HEK293 (cell line): Measurements from ENCODE around the gene CALM3.

Experiments
- CTCF ChIA-PET: fragments of 350-600 bp; formaldehyde crosslinking; extraction: SDS; loops from one replicate; lab custom pipeline; 2021; ENCODE audit warnings: antibody characterized with exemption; lab: Yijun Ruan, JAX
- POLR2A ChIA-PET: fragments of 300-600 bp; formaldehyde crosslinking; extraction: SDS; loops from one replicate; lab custom pipeline; 2020; ENCODE audit warnings: antibody characterized with exemption, inconsistent platforms; lab: Yijun Ruan, JAX
- H3K27ac ChIP-seq: fragments of 200-500 bp; sonication (Bioruptor generic); 2 replicates; pipeline ENCODE4 v1.5.1; 2014; ENCODE audit warnings: low read depth, low read length, control low read depth, inconsistent platforms; ENCODE audit errors: extremely low read depth
- H3K36me3 ChIP-seq, 2 experiments: fragments of 200-500 bp in 1 of 2; sonication (Bioruptor generic) in 1 of 2; 1 replicate in 1 of 2; 2 replicates in 1 of 2; pipeline ENCODE4 v1.5.1; 2014 to 2017; ENCODE audit warnings: inconsistent platforms in 2 of 2, low read length in 2 of 2; ENCODE audit not compliant: control insufficient read depth in 2 of 2, insufficient read depth in 1 of 2
- H3K4me1 ChIP-seq: fragments of 200-500 bp; sonication (Bioruptor generic); 2 replicates; pipeline ENCODE4 v1.5.1; 2014; ENCODE audit warnings: mild to moderate bottlenecking, low read length, inconsistent platforms; ENCODE audit not compliant: control insufficient read depth, insufficient read depth
- H3K4me3 ChIP-seq: 2 replicates; pipeline ENCODE4 v1.5.1; 2011; ENCODE audit warnings: low read depth, mild to moderate bottlenecking, control low read depth, low read length, moderate library complexity
- H3K9me3 ChIP-seq: fragments of 200-500 bp; sonication (Bioruptor generic); 2 replicates; pipeline ENCODE4 v1.5.1; 2014; ENCODE audit warnings: low read depth, low read length, inconsistent platforms; ENCODE audit not compliant: control insufficient read depth, insufficient read depth
- ATF2 ChIP-seq: fragments of 450-650 bp; formaldehyde crosslinking; IDR thresholded peaks from 2 replicates; pipeline ENCODE4 v1.5.1; 2016; ENCODE audit warnings: missing biosample characterization, missing genetic modification characterization, low read depth
- EGR2 ChIP-seq: fragments of 450-650 bp; formaldehyde crosslinking; IDR thresholded peaks from 2 replicates; pipeline ENCODE4 v1.5.1; 2016; ENCODE audit warnings: low read depth, missing biosample characterization, missing genetic modification characterization
- GFI1B ChIP-seq: fragments of 450-650 bp; formaldehyde crosslinking; IDR thresholded peaks from 2 replicates; pipeline ENCODE4 v1.5.1; 2016; ENCODE audit warnings: missing biosample characterization, missing genetic modification characterization
- GLIS1 ChIP-seq: fragments of 450-650 bp; formaldehyde crosslinking; IDR thresholded peaks from 2 replicates; pipeline ENCODE4 v1.5.1; 2016; ENCODE audit warnings: missing biosample characterization, missing genetic modification characterization
- KLF1 ChIP-seq: fragments of 450-650 bp; formaldehyde crosslinking; IDR thresholded peaks from 2 replicates; pipeline ENCODE4 v1.5.1; 2016; ENCODE audit warnings: missing biosample characterization, missing genetic modification characterization
- KLF8 ChIP-seq: fragments of 450-650 bp; formaldehyde crosslinking; IDR thresholded peaks from 2 replicates; pipeline ENCODE4 v1.5.1; 2016; ENCODE audit warnings: missing biosample characterization, missing genetic modification characterization
- PRDM10 ChIP-seq: fragments of 450-650 bp; formaldehyde crosslinking; IDR thresholded peaks from 2 replicates; pipeline ENCODE4 v1.5.1; 2016; ENCODE audit warnings: missing biosample characterization, missing genetic modification characterization
- SALL2 ChIP-seq: fragments of 450-650 bp; formaldehyde crosslinking; IDR thresholded peaks from 2 replicates; pipeline ENCODE4 v1.5.0; 2017; ENCODE audit warnings: missing biosample characterization, mild to moderate bottlenecking, missing genetic modification characterization, borderline replicate concordance
- SCRT1 ChIP-seq: fragments of 450-650 bp; formaldehyde crosslinking; IDR thresholded peaks from 2 replicates; pipeline ENCODE4 v1.5.1; 2016; ENCODE audit warnings: missing biosample characterization, missing genetic modification characterization, borderline replicate concordance
- ZBTB20 ChIP-seq: fragments of 450-650 bp; formaldehyde crosslinking; IDR thresholded peaks from 2 replicates; pipeline ENCODE4 v1.5.1; 2016; ENCODE audit warnings: missing biosample characterization, missing genetic modification characterization
- ZFHX2 ChIP-seq: fragments of 450-650 bp; formaldehyde crosslinking; conservative IDR thresholded peaks from 2 replicates; pipeline ENCODE4 v1.5.1; 2016; ENCODE audit warnings: missing biosample characterization, missing genetic modification characterization
- ZFP3 ChIP-seq: fragments of 450-650 bp; formaldehyde crosslinking; IDR thresholded peaks from 2 replicates; pipeline ENCODE4 v1.5.1; 2016; ENCODE audit warnings: low read depth, missing biosample characterization, missing genetic modification characterization
- ZIC2 ChIP-seq: fragments of 450-650 bp; formaldehyde crosslinking; IDR thresholded peaks from 2 replicates; pipeline ENCODE4 v1.5.1; 2016; ENCODE audit warnings: missing biosample characterization, missing genetic modification characterization
- ZNF121 ChIP-seq: fragments of 450-650 bp; formaldehyde crosslinking; IDR thresholded peaks from 2 replicates; pipeline ENCODE4 v1.5.1; 2016; ENCODE audit warnings: missing biosample characterization, missing genetic modification characterization
- ZNF140 ChIP-seq: fragments of 450-650 bp; formaldehyde crosslinking; IDR thresholded peaks from 2 replicates; pipeline ENCODE4 v1.5.1; 2016; ENCODE audit warnings: missing biosample characterization, missing genetic modification characterization
- ZNF391 ChIP-seq: fragments of 450-650 bp; formaldehyde crosslinking; IDR thresholded peaks from 2 replicates; pipeline ENCODE4 v1.5.1; 2016; ENCODE audit warnings: low read depth, missing biosample characterization, missing genetic modification characterization, borderline replicate concordance
- ZNF394 ChIP-seq: fragments of 450-650 bp; formaldehyde crosslinking; IDR thresholded peaks from 2 replicates; pipeline ENCODE4 v1.5.1; 2016; ENCODE audit warnings: missing biosample characterization, missing genetic modification characterization, mild to moderate bottlenecking, moderate library complexity, borderline replicate concordance
- ZNF530 ChIP-seq: fragments of 450-650 bp; formaldehyde crosslinking; IDR thresholded peaks from 2 replicates; pipeline ENCODE4 v1.5.1; 2016; ENCODE audit warnings: low read depth, missing biosample characterization, missing genetic modification characterization
- ZNF548 ChIP-seq: fragments of 450-650 bp; formaldehyde crosslinking; IDR thresholded peaks from 2 replicates; pipeline ENCODE4 v1.5.1; 2016; ENCODE audit warnings: missing biosample characterization, missing genetic modification characterization
- ZNF623 ChIP-seq: fragments of 450-650 bp; formaldehyde crosslinking; IDR thresholded peaks from 2 replicates; pipeline ENCODE4 v1.5.1; 2016; ENCODE audit warnings: missing biosample characterization, missing genetic modification characterization
- ZNF747 ChIP-seq: fragments of 450-650 bp; formaldehyde crosslinking; IDR thresholded peaks from 2 replicates; pipeline ENCODE4 v1.5.1; 2016; ENCODE audit warnings: missing biosample characterization, missing genetic modification characterization
- ZNF830 ChIP-seq: fragments of 450-650 bp; IDR thresholded peaks from 2 replicates; pipeline ENCODE4 v1.5.0; 2018; ENCODE audit warnings: missing biosample characterization, missing genetic modification characterization, low read depth, mild to moderate bottlenecking, moderate library complexity
- TF ChIP-seq, protein P1 (sequence below): fragments of 450-650 bp; formaldehyde crosslinking; IDR thresholded peaks from 2 replicates; pipeline ENCODE4 v1.5.1; 2016; ENCODE audit warnings: missing biosample characterization, missing genetic modification characterization

Gene CALM3

GRCh38 chr19:46630586-46631205 lies 29.6 kb downstream of the CALM3 start:
- ChIA-PET POLR2A (interaction anchor here (0.9 to 1.3 kb wide), 3 partner anchors 16 to 43 kb away, joined by 3 to 4 read pairs (median 3); partner anchors contain the start of gene DACT3), CTCF (interaction anchor here (0.6 to 6.9 kb wide), 9 partner anchors 8 to 618 kb away, joined by 3 to 95 read pairs (median 5); partner anchors contain the start of gene DACT3)
- Histone ChIP-seq H3K27ac (no peak overlapping the region), H3K36me3 (no peaks in the 10 kb centered on the region), H3K9me3 (no peaks in the 10 kb centered on the region), H3K4me3 (no peak overlapping the region), H3K4me1 (peaks cover 3% of the 10 kb centered on the region; the same call in 1 of the 2 replicates)
- TF ChIP-seq ZIC2 (peak; percentile 29; the same call in 1 of the 2 replicates), ZNF548 (tag by site-specific recombination) (no peak), SCRT1 (no peak), ZNF121 (tag by site-specific recombination) (no peak), KLF1 (no peak), GLIS1 (tag by site-specific recombination) (peak; percentile 90)

- Histone ChIP-seq H3K9me3 (no peaks in the 10 kb centered on the region), H3K4me1 (peaks cover 3% of the 10 kb centered on the region; the same call in 1 of the 2 replicates), H3K27ac (no peak overlapping the region), H3K4me3 (no peak overlapping the region)
- CTCF ChIA-PET: interaction anchor here (0.7 to 6.9 kb wide), 7 partner anchors 9 to 382 kb away, joined by 3 to 95 read pairs (median 5); partner anchors contain the start of gene DACT3
- POLR2A ChIA-PET: interaction anchor here (0.9 to 1.3 kb wide), 3 partner anchors 17 to 42 kb away, joined by 3 to 4 read pairs (median 3); partner anchors contain the start of gene DACT3
- TF ChIP-seq ATF2 (tag by site-specific recombination) (no peak), ZNF394 (peak; percentile 37; the same call in 1 of the 2 replicates), ZBTB20 (tag by site-specific recombination) (peak; percentile 22; the same call in 1 of the 2 replicates), EGR2 (peak; percentile 56; the same call in 1 of the 2 replicates), GLIS1 (tag by site-specific recombination) (peak; percentile 8; the same call in 1 of the 2 replicates), ZFHX2 (tag by site-specific recombination) (peak; percentile 62), PRDM10 (tag by site-specific recombination) (peak; percentile 46; the same call in 1 of the 2 replicates)
- TF ChIP-seq, protein P1, sequence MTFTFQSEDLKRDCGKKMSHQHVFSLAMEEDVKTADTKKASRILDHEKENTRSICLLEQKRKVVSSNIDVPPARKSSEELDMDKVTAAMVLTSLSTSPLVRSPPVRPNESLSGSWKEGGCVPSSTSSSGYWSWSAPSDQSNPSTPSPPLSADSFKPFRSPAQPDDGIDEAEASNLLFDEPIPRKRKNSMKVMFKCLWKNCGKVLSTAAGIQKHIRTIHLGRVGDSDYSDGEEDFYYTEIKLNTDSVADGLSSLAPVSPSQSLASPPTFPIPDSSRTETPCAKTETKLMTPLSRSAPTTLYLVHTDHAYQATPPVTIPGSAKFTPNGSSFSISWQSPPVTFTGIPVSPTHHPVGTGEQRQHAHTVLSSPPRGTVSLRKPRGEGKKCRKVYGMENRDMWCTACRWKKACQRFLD (tag by site-specific recombination): no peak
- TF ChIP-seq, all 188 proteins: peak for 6
- no peaks in the 10 kb centered on the region for H3K36me3 ChIP-seq
These were observed 30.4 kb downstream of the CALM3 start for GRCh38 chr19:46631481-46631880.

DNA sequence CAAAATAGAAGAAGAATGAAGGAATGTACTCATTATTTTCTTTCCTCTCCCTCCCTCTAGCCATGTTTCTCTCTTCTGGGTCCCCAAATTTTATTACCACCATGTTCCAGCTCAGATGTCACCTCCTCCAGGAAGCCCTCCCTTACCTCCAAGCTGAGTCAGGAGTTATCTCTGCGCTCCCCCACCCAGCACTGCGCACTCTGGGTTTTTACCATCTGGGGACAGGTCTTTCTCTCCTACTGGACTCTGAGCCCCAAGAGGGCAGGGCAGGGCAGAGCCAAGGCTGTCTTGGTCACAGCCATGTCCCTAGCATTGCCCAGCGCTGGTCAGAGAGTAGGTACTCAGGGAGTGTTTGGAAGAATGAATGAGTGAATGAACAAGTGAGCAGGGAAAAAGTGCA lies 32.0 kb downstream of the CALM3 start:
- H3K4me3 ChIP-seq: no peak overlapping the region
- ChIA-PET POLR2A (interaction anchor here (0.5 to 1.2 kb wide), 2 partner anchors 26 to 426 kb away, joined by 3 to 7 read pairs; no protein-coding TSS in a partner anchor), CTCF (interaction anchor here (0.6 to 6.9 kb wide), 10 partner anchors 10 to 592 kb away, joined by 3 to 95 read pairs (median 4); partner anchors contain the start of genes DACT3 and IGFL4)
- no peaks in the 10 kb centered on the region for H3K36me3 ChIP-seq
- no peak overlapping the region for H3K27ac ChIP-seq
- H3K9me3 ChIP-seq: no peaks in the 10 kb centered on the region
- H3K4me1 ChIP-seq: peaks cover 3% of the 10 kb centered on the region; the same call in 1 of the 2 replicates
- TF ChIP-seq ZFP3 (tag by site-specific recombination): no peak
- TF ChIP-seq GFI1B (tag by site-specific recombination): no peak
- TF ChIP-seq ZNF623 (tag by site-specific recombination): no peak
- no peak for TF ChIP-seq ZNF530 (tag by site-specific recombination)
- TF ChIP-seq ZNF830 (tag by site-specific recombination): no peak
- no peak for TF ChIP-seq ZNF391 (tag by site-specific recombination)
- no peak for TF ChIP-seq ZNF140 (tag by site-specific recombination)
- TF ChIP-seq SALL2: no peak
- TF ChIP-seq ZFHX2 (tag by site-specific recombination): no peak
- no peak for TF ChIP-seq KLF8 (tag by site-specific recombination)
- no peak for TF ChIP-seq ZNF747
